Astrocyte of the hippocampus (primary cell): Measurements from ENCODE around the gene HBA2.
A peak's percentile ranks its signal among the peaks of the same experiment; 100 is the strongest.
"Not testable (repeated sequence)": the region's sequence is repeated elsewhere in the genome, so short reads cannot be mapped to it uniquely, and the experiment has no call there.

Source experiments
- DNase-seq: peaks from one replicate; pipeline ENCODE4 v3.0.0; 2011; ENCODE audit warnings: low read depth, low spot score

Gene HBA2

GRCh38 chr16:172374-172941, at the start of gene HBA2:
Gene HBA2, plus strand, starts transcription at chr16:172876. Its CDS starts 37 bp downstream, at chr16:172913.
- not testable (repeated sequence) for DNase-seq

GRCh38 chr16:123558-124350, 48.9 kb upstream of the HBA2 start:
- not testable (repeated sequence) for DNase-seq

- no peak for DNase-seq
Measured at GRCh38 chr16:125011-125410, 47.7 kb upstream of the HBA2 start.

GRCh38 chr16:129075-129474, 43.6 kb upstream of the HBA2 start:
- DNase-seq = no peak

- no peak for DNase-seq
Measured at GRCh38 chr16:130533-131173, 42.0 kb upstream of the HBA2 start.

GRCh38 chr16:132120-132519, 40.6 kb upstream of the HBA2 start:
- DNase-seq = no peak

- DNase-seq = no peak
Measured at GRCh38 chr16:133716-134115, 39.0 kb upstream of the HBA2 start.

- peak; percentile 48 for DNase-seq
Measured at GRCh38 chr16:138049-138417, 34.6 kb upstream of the HBA2 start.

- no peak for DNase-seq
Measured at GRCh38 chr16:140175-140857, 32.4 kb upstream of the HBA2 start.

- no peak for DNase-seq
Measured at GRCh38 chr16:142405-142967, 30.2 kb upstream of the HBA2 start.

- DNase-seq = no peak
Measured at GRCh38 chr16:143047-143446, 29.6 kb upstream of the HBA2 start.

- DNase-seq = peak; percentile 46
Measured at GRCh38 chr16:143456-143855, 29.2 kb upstream of the HBA2 start.

GRCh38 chr16:144797-145252, 27.9 kb upstream of the HBA2 start:
- no peak for DNase-seq

- no peak for DNase-seq
Measured at GRCh38 chr16:146646-147045, 26.0 kb upstream of the HBA2 start.

- peak; percentile 72 for DNase-seq
Measured at GRCh38 chr16:149024-149660, 23.5 kb upstream of the HBA2 start.

- DNase-seq = no peak
Measured at GRCh38 chr16:152141-153128, 20.2 kb upstream of the HBA2 start, which contains the start of gene HBZ. Gene HBZ, plus strand, starts transcription at chr16:152644. Its CDS starts 266 bp downstream, at chr16:152910.

- DNase-seq = not testable (repeated sequence)
Measured at GRCh38 chr16:153129-153521, 19.6 kb upstream of the HBA2 start.

- not testable (repeated sequence) for DNase-seq
Measured at GRCh38 chr16:153550-154216, 19.0 kb upstream of the HBA2 start.

- peak; percentile 39 for DNase-seq
Measured at GRCh38 chr16:154217-155030, 18.3 kb upstream of the HBA2 start.
